Measurements from ENCODE around the gene GNAQ. TPM values are rescaled to one million over a fixed set of nuclear protein-coding genes. Genes with fewer than 3 reads are reported as not detected.

Gene GNAQ
- total RNA-seq, 1 donor, result 43.8 TPM

GRCh38 chr9:77847626-77848025 lies 184.0 kb downstream of the GNAQ start:
- Histone ChIP-seq H3K27me3 (ENCODE audit: insufficient read depth, low read length) (no peaks in the 10 kb centered on the region), H3K9me3 (ENCODE audit: low read depth, low read length) (no peaks in the 10 kb centered on the region), H3K4me3 (ENCODE audit: low read length) (no peak overlapping the region), H3K4me1 (ENCODE audit: insufficient read depth, low read length) (peaks cover 48% of the 10 kb centered on the region)

GRCh38 chr9:77847059-77847499 lies 184.5 kb downstream of the GNAQ start:
- no peak overlapping the region for H3K4me3 ChIP-seq (ENCODE audit: low read length)
- peaks cover 48% of the 10 kb centered on the region for H3K4me1 ChIP-seq (ENCODE audit: insufficient read depth, low read length)

GRCh38 chr9:77844415-77844814 lies 187.2 kb downstream of the GNAQ start:
- Histone ChIP-seq H3K9me3 (ENCODE audit: low read depth, low read length) (no peaks in the 10 kb centered on the region), H3K4me1 (ENCODE audit: insufficient read depth, low read length) (peaks cover 33% of the 10 kb centered on the region), H3K4me3 (ENCODE audit: low read length) (no peak overlapping the region), H3K27me3 (ENCODE audit: insufficient read depth, low read length) (no peaks in the 10 kb centered on the region)

More at GRCh38 chr9:77847059-77847499, 184.5 kb downstream of the GNAQ start:
- Histone ChIP-seq H3K27me3 (ENCODE audit: insufficient read depth, low read length) (no peaks in the 10 kb centered on the region), H3K9me3 (ENCODE audit: low read depth, low read length) (no peaks in the 10 kb centered on the region)

GRCh38 chr9:77843871-77844155 lies 187.8 kb downstream of the GNAQ start:
- H3K4me1 ChIP-seq (ENCODE audit: insufficient read depth, low read length), result peaks cover 27% of the 10 kb centered on the region
- H3K9me3 ChIP-seq (ENCODE audit: low read depth, low read length), result no peaks in the 10 kb centered on the region

GRCh38 chr9:77843076-77843870 lies 188.3 kb downstream of the GNAQ start:
- Histone ChIP-seq H3K4me1 (ENCODE audit: insufficient read depth, low read length) (peaks cover 22% of the 10 kb centered on the region), H3K27me3 (ENCODE audit: insufficient read depth, low read length) (no peaks in the 10 kb centered on the region), H3K9me3 (ENCODE audit: low read depth, low read length) (no peaks in the 10 kb centered on the region), H3K4me3 (ENCODE audit: low read length) (no peak overlapping the region)

More at GRCh38 chr9:77843871-77844155, 187.8 kb downstream of the GNAQ start:
- no peak overlapping the region for H3K4me3 ChIP-seq (ENCODE audit: low read length)
- no peaks in the 10 kb centered on the region for H3K27me3 ChIP-seq (ENCODE audit: insufficient read depth, low read length)

GRCh38 chr9:77841739-77842386 lies 189.7 kb downstream of the GNAQ start:
- H3K9me3 ChIP-seq (ENCODE audit: low read depth, low read length), result no peaks in the 10 kb centered on the region
- H3K27me3 ChIP-seq (ENCODE audit: insufficient read depth, low read length), result no peaks in the 10 kb centered on the region
- H3K4me1 ChIP-seq (ENCODE audit: insufficient read depth, low read length), result peaks cover 9% of the 10 kb centered on the region
- H3K4me3 ChIP-seq (ENCODE audit: low read length), result no peak overlapping the region

GRCh38 chr9:77839459-77840140 lies 192.0 kb downstream of the GNAQ start:
- H3K4me1 ChIP-seq (ENCODE audit: insufficient read depth, low read length), result peaks cover 9% of the 10 kb centered on the region
- no peaks in the 10 kb centered on the region for H3K27me3 ChIP-seq (ENCODE audit: insufficient read depth, low read length)
- H3K4me3 ChIP-seq (ENCODE audit: low read length), result no peak overlapping the region
- H3K9me3 ChIP-seq (ENCODE audit: low read depth, low read length), result no peaks in the 10 kb centered on the region

GRCh38 chr9:77838986-77839385 lies 192.6 kb downstream of the GNAQ start:
- Histone ChIP-seq H3K4me3 (ENCODE audit: low read length) (no peak overlapping the region), H3K4me1 (ENCODE audit: insufficient read depth, low read length) (peaks cover 9% of the 10 kb centered on the region)

GRCh38 chr9:77834898-77835488 lies 196.6 kb downstream of the GNAQ start:
- Histone ChIP-seq H3K4me1 (ENCODE audit: insufficient read depth, low read length) (peaks cover 2% of the 10 kb centered on the region), H3K9me3 (ENCODE audit: low read depth, low read length) (no peaks in the 10 kb centered on the region), H3K27me3 (ENCODE audit: insufficient read depth, low read length) (no peaks in the 10 kb centered on the region), H3K4me3 (ENCODE audit: low read length) (no peak overlapping the region)

More at GRCh38 chr9:77838986-77839385, 192.6 kb downstream of the GNAQ start:
- Histone ChIP-seq H3K9me3 (ENCODE audit: low read depth, low read length) (no peaks in the 10 kb centered on the region), H3K27me3 (ENCODE audit: insufficient read depth, low read length) (no peaks in the 10 kb centered on the region)

GRCh38 chr9:77833561-77834429 lies 197.8 kb downstream of the GNAQ start:
- H3K9me3 ChIP-seq (ENCODE audit: low read depth, low read length), result no peaks in the 10 kb centered on the region
- no peaks in the 10 kb centered on the region for H3K27me3 ChIP-seq (ENCODE audit: insufficient read depth, low read length)
- H3K4me3 ChIP-seq (ENCODE audit: low read length), result no peak overlapping the region
- H3K4me1 ChIP-seq (ENCODE audit: insufficient read depth, low read length), result peaks cover 10% of the 10 kb centered on the region

GRCh38 chr9:77832639-77833038 lies 199.0 kb downstream of the GNAQ start:
- peaks cover 15% of the 10 kb centered on the region for H3K4me1 ChIP-seq (ENCODE audit: insufficient read depth, low read length)
- no peak overlapping the region for H3K4me3 ChIP-seq (ENCODE audit: low read length)
- H3K27me3 ChIP-seq (ENCODE audit: insufficient read depth, low read length), result no peaks in the 10 kb centered on the region
- no peaks in the 10 kb centered on the region for H3K9me3 ChIP-seq (ENCODE audit: low read depth, low read length)

- Histone ChIP-seq H3K9me3 (ENCODE audit: low read depth, low read length) (no peaks in the 10 kb centered on the region), H3K4me3 (ENCODE audit: low read length) (no peak overlapping the region), H3K4me1 (ENCODE audit: insufficient read depth, low read length) (peaks cover 21% of the 10 kb centered on the region), H3K27me3 (ENCODE audit: insufficient read depth, low read length) (no peaks in the 10 kb centered on the region)
Measured at GRCh38 chr9:77831781-77832180, 199.8 kb downstream of the GNAQ start.

GRCh38 chr9:77830618-77831285 lies 200.9 kb downstream of the GNAQ start:
- H3K4me1 ChIP-seq (ENCODE audit: insufficient read depth, low read length), result peaks cover 21% of the 10 kb centered on the region
- H3K9me3 ChIP-seq (ENCODE audit: low read depth, low read length), result no peaks in the 10 kb centered on the region
- H3K27me3 ChIP-seq (ENCODE audit: insufficient read depth, low read length), result no peaks in the 10 kb centered on the region
- H3K4me3 ChIP-seq (ENCODE audit: low read length), result no peak overlapping the region

- no peaks in the 10 kb centered on the region for H3K9me3 ChIP-seq (ENCODE audit: low read depth, low read length)
- no peak overlapping the region for H3K4me3 ChIP-seq (ENCODE audit: low read length)
- peaks cover 21% of the 10 kb centered on the region for H3K4me1 ChIP-seq (ENCODE audit: insufficient read depth, low read length)
- no peaks in the 10 kb centered on the region for H3K27me3 ChIP-seq (ENCODE audit: insufficient read depth, low read length)
Measured at GRCh38 chr9:77829420-77829819, 202.2 kb downstream of the GNAQ start.
